ENCODE measurements around the gene ZCCHC10.

The ZCCHC10 gene

GRCh38 chr5:133025804-133026663, at the start of gene ZCCHC10:
Gene ZCCHC10, minus strand, starts transcription at chr5:133026549. Its CDS starts 12 bp downstream, at chr5:133026537.
- TF ChIP-seq CTCF (IDR thresholded peaks at IDR 0.05; ENCODE audit: low read depth, low read length, missing control alignments): no peak
- peak within 1 kb of the TSS; percentile 89 for H3K4me3 ChIP-seq (ENCODE audit: low read depth, low read length)
- DNase-seq (ENCODE audit: low read depth): peak; percentile 69

DNA sequence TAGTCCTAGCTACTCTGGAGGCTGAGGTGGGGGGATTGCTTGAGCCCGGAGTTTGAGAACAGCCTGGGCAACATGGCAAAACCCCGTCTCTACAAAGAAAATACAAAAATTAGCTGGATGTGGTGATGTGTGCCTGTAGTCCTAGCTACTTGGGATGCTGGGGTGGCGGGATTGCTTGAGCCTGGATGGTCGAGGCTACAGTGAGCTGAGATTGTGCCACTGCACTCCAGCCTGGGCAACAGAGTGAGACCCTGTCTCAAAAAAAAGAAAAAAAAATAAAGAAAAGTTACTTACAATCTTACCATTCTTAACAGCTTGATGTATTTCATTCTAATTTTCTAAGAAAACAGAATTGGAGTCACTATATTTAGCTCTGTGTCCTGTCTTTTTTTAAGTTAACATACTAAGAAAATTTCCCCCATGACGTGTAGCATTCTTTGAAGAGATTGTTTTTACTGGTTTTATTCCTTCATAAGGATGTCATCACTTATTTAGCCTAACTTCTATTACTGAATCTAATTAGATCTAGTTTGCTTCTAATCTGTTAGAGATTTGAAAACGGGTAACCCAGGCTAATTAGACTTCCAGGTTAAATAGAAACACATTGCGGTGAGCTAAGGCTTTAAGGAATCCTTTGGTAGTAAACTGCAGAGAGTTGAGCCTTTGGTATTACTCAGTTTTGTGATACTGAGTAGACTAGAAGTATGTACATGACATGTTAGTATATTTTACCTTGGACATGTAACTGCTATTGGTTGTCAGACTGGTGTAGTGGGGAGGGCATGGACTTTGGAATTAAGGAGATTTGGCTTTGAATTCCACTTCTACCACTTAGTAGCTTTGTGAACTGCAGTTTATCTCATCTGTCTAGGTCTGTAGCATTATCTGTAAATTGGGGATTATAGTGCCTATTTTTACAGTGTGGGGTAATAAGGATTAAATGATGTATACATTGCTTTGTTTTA, 49.5 kb upstream of the ZCCHC10 start:
- H3K4me3 ChIP-seq (ENCODE audit: low read depth, low read length): no peak overlapping the region
- TF ChIP-seq CTCF (IDR thresholded peaks at IDR 0.05; ENCODE audit: low read depth, low read length, missing control alignments): no peak
- DNase-seq (ENCODE audit: low read depth): no peak

DNA sequence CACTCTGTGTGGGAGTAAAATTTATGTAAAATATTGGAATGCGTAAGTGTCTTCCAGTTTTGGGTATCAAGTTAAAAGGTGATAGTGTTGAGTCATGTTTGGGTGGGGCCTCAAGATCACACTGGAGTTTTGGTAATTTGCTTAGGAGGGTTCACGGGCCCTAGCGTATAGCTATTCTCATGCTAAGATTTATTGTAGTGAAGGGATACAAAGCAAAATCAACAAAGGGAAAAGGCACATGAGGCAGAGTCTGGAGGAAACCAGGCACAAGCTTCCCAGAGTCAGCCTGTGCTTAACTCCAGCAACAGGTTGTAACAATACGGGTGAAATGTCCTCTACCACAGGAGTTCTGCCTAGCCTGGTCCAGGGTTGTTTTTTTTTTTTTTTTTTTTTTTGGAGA, 45.7 kb upstream of the ZCCHC10 start:
- no peak overlapping the region for H3K4me3 ChIP-seq (ENCODE audit: low read depth, low read length)
- TF ChIP-seq CTCF (IDR thresholded peaks at IDR 0.05; ENCODE audit: low read depth, low read length, missing control alignments): no peak
- DNase-seq (ENCODE audit: low read depth): no peak

DNA sequence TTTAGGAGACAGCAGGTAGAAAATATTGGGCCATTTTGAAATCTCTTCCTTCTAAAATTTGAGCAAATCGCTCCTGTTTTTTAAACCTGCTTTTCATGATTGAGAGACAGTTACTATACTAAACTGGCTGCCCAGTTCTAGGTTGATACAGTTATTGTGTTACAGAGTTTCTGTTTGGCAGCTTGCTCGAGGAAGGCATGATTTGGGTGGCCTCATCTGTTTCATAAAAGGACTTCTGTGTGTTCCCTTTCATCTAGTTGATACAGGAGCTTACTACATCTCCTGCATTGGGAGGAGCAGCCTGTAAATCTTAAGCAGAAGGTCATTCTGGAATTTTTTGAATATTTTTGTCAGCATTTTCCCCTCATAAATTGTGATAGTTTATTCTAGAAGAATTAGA, 39.7 kb upstream of the ZCCHC10 start:
- DNase-seq (ENCODE audit: low read depth): no peak
- H3K4me3 ChIP-seq (ENCODE audit: low read depth, low read length): no peak overlapping the region
- no peak for TF ChIP-seq CTCF (IDR thresholded peaks at IDR 0.05; ENCODE audit: low read depth, low read length, missing control alignments)

- H3K4me3 ChIP-seq (ENCODE audit: low read depth, low read length): no peak overlapping the region
- no peak for DNase-seq (ENCODE audit: low read depth)
- no peak for TF ChIP-seq CTCF (IDR thresholded peaks at IDR 0.05; ENCODE audit: low read depth, low read length, missing control alignments)
These were observed 39.1 kb upstream of the ZCCHC10 start for GRCh38 chr5:133065471-133065870.

- DNase-seq (ENCODE audit: low read depth): no peak
- no peak overlapping the region for H3K4me3 ChIP-seq (ENCODE audit: low read depth, low read length)
- no peak for TF ChIP-seq CTCF (IDR thresholded peaks at IDR 0.05; ENCODE audit: low read depth, low read length, missing control alignments)
These were observed 37.6 kb upstream of the ZCCHC10 start for GRCh38 chr5:133063965-133064364.

Data from GM12864 (cell line).